Kidney tubule cell (primary cell): ENCODE results near the gene MYH11.

Source experiments
- DNase-seq: peaks from one replicate; pipeline ENCODE4 v3.0.0-alpha.2; 2018; ENCODE audit warnings: low spot score

Gene MYH11

GRCh38 chr16:15856901-15857698 lies at the start of gene MYH11:
Gene MYH11 (minus strand): TSS chr16:15857028. CDS start chr16:15838252, 18,776 bp downstream.
- no peak for DNase-seq

- no peak for DNase-seq
Measured at GRCh38 chr16:15906439-15906838, 49.6 kb upstream of the MYH11 start.

- no peak for DNase-seq
Measured at GRCh38 chr16:15903960-15904359, 47.1 kb upstream of the MYH11 start.

GRCh38 chr16:15900901-15901500 lies 44.2 kb upstream of the MYH11 start:
- no peak for DNase-seq

- no peak for DNase-seq
Measured at GRCh38 chr16:15900357-15900756, 43.5 kb upstream of the MYH11 start.

- DNase-seq: peak; percentile 99
Measured at GRCh38 chr16:15899538-15900100, 42.8 kb upstream of the MYH11 start.

GRCh38 chr16:15898654-15899053 lies 41.8 kb upstream of the MYH11 start:
- DNase-seq: no peak

GRCh38 chr16:15897834-15898254 lies 41.0 kb upstream of the MYH11 start:
- DNase-seq: peak; percentile 71

- no peak for DNase-seq
Measured at GRCh38 chr16:15897121-15897780, 40.4 kb upstream of the MYH11 start.

- no peak for DNase-seq
Measured at GRCh38 chr16:15894571-15895374, 37.9 kb upstream of the MYH11 start.

GRCh38 chr16:15891508-15891907 lies 34.7 kb upstream of the MYH11 start:
- DNase-seq: no peak

GRCh38 chr16:15888072-15888976 lies 31.5 kb upstream of the MYH11 start, which contains the start of gene CEP20:
Gene CEP20 (minus strand): TSS chr16:15888603. CDS start chr16:15888585, 18 bp downstream.
- DNase-seq: peak; percentile 99

- no peak for DNase-seq
Measured at GRCh38 chr16:15887283-15887682, 30.5 kb upstream of the MYH11 start.

GRCh38 chr16:15886078-15886477 lies 29.2 kb upstream of the MYH11 start:
- DNase-seq: no peak

GRCh38 chr16:15885560-15886001 lies 28.8 kb upstream of the MYH11 start:
- DNase-seq: no peak

- DNase-seq: no peak
Measured at GRCh38 chr16:15882563-15882962, 25.7 kb upstream of the MYH11 start.

- no peak for DNase-seq
Measured at GRCh38 chr16:15881794-15882379, 25.1 kb upstream of the MYH11 start.

- no peak for DNase-seq
Measured at GRCh38 chr16:15880434-15881308, 23.8 kb upstream of the MYH11 start.

- peak; percentile 77 for DNase-seq
Measured at GRCh38 chr16:15879255-15879811, 22.5 kb upstream of the MYH11 start.
